Thyroid gland (tissue), 4 donors: Measurements from ENCODE around the gene COL4A4. TPM values are rescaled to one million over a fixed set of nuclear protein-coding genes. Genes with fewer than 3 reads are reported as not detected.

ENCODE experiments used
- DNase-seq, 2 donors: peaks; one replicate each; pipeline ENCODE4 v3.0.0-alpha.2; 2019
- H3K27ac ChIP-seq, 3 donors: fragments of 200-600 bp; sonication (generic); 1 replicate in 2 of 3; 2 replicates in 1 of 3; pipeline ENCODE4 v1.5.1; 2016 to 2019; ENCODE audit warnings: mild to moderate bottlenecking in 1 of 3, moderate library complexity in 1 of 3
- H3K27me3 ChIP-seq: fragments of 200-600 bp; sonication (generic); one replicate; pipeline ENCODE4 v1.5.1; 2019
- H3K36me3 ChIP-seq, 2 donors: fragments of 200-600 bp; sonication (generic); one replicate each; pipeline ENCODE4 v1.5.1; 2016 to 2019
- H3K4me1 ChIP-seq, 2 donors: fragments of 200-600 bp; sonication (generic); one replicate each; pipeline ENCODE4 v1.5.1; 2017 to 2019
- H3K4me3 ChIP-seq, 3 donors: fragments of 200-600 bp; sonication (generic); replicated peaks in 1 of 3; 1 replicate in 2 of 3; 2 replicates in 1 of 3; pipeline ENCODE4 v1.5.1; 2016; ENCODE audit warnings: mild to moderate bottlenecking in 1 of 3
- H3K9me3 ChIP-seq: fragments of 200-600 bp; sonication (generic); one replicate; pipeline ENCODE4 v1.5.1; 2017
- CTCF ChIP-seq, 6 experiments: fragments of 200-600 bp in 3 of 6; fragments of 450-650 bp in 3 of 6; sonication (generic) in 3 of 6; IDR thresholded peaks; one replicate each; pipeline ENCODE4 v1.5.1; 2016 to 2019; ENCODE audit warnings: antibody characterized with exemption in 6 of 6, mild to moderate bottlenecking in 2 of 6, inconsistent platforms in 1 of 6, moderate library complexity in 1 of 6
- POLR2A ChIP-seq, 2 donors: fragments of 450-650 bp; IDR thresholded peaks; one replicate each; pipeline ENCODE4 v1.6.1; 2017; ENCODE audit warnings: antibody characterized with exemption in 2 of 2, mild to moderate bottlenecking in 2 of 2, moderate library complexity in 1 of 2
- WGBS, 2 donors: methylation state at CpG; one replicate each; pipeline ENCODE4 v1.1.5; 2017; 5-methylcytosine and 5-hydroxymethylcytosine counted together
- intact Hi-C: fragments of 100-400 bp; cut with DNase I; formaldehyde crosslinking; loops from one replicate; pipeline ENCODE4 v1.15.1; 2023
- total RNA-seq, 4 donors: library from RNA; depleted of rRNA; stranded (reverse); fragments of >200 nt; gene quantifications; one replicate each; pipeline ENCODE4 v1.2.3, GENCODE V29; 2016

COL4A4 gene
- total RNA-seq, 4 donors from 2014 or later: 16.5 to 41.7 (median 34.2) TPM

GRCh38 chr2:227004482-227004881, 159.5 kb downstream of the COL4A4 start:
- H3K36me3 ChIP-seq: peaks cover 0 to 4% of the 10 kb centered on the region in 2 donors
- TF ChIP-seq POLR2A (IDR thresholded peaks at IDR 0.05) (no peak), CTCF (IDR thresholded peaks at IDR 0.05) (no peak)
- no peak for DNase-seq
- no peaks in the 10 kb centered on the region for H3K9me3 ChIP-seq
- H3K4me3 ChIP-seq: no peak overlapping the region
- intact Hi-C loops: no loop called here
- H3K27me3 ChIP-seq: no peaks in the 10 kb centered on the region
- WGBS, 2 donors: 82 to 86% methylated on average over 6 of the region's 6 CpGs
- no peak overlapping the region for H3K27ac ChIP-seq
- no peaks in the 10 kb centered on the region for H3K4me1 ChIP-seq

GRCh38 chr2:227000123-227000522, 163.9 kb downstream of the COL4A4 start:
- no peak overlapping the region for H3K4me3 ChIP-seq
- intact Hi-C loops: no loop called here
- H3K4me1 ChIP-seq: no peaks in the 10 kb centered on the region
- H3K27ac ChIP-seq: no peak overlapping the region
- DNase-seq: no peak
- H3K36me3 ChIP-seq: peaks cover 2 to 7% of the 10 kb centered on the region in 2 donors
- H3K9me3 ChIP-seq: no peaks in the 10 kb centered on the region
- no peak for TF ChIP-seq POLR2A (IDR thresholded peaks at IDR 0.05)
- TF ChIP-seq CTCF (IDR thresholded peaks at IDR 0.05): no peak
- WGBS, 2 donors: 98 to 100% methylated on average over 2 of the region's 2 CpGs
- no peaks in the 10 kb centered on the region for H3K27me3 ChIP-seq

GRCh38 chr2:226999661-227000060, 164.3 kb downstream of the COL4A4 start:
- TF ChIP-seq CTCF (IDR thresholded peaks at IDR 0.05) (no peak), POLR2A (IDR thresholded peaks at IDR 0.05) (no peak)
- Histone ChIP-seq H3K4me1 (no peaks in the 10 kb centered on the region), H3K27me3 (no peaks in the 10 kb centered on the region), H3K4me3 (no peak overlapping the region), H3K9me3 (no peaks in the 10 kb centered on the region), H3K27ac (no peak overlapping the region), H3K36me3 (peaks cover 2 to 7% of the 10 kb centered on the region in 2 donors)
- 82 to 88% methylated on average over 2 of the region's 2 CpGs for WGBS, 2 donors
- DNase-seq: no peak
- intact Hi-C loops: loop anchor here (10.0 kb wide), 1 partner anchor 1875 kb away; no protein-coding TSS in a partner anchor

GRCh38 chr2:226995625-226996041, 168.4 kb downstream of the COL4A4 start:
- H3K27ac ChIP-seq: no peak overlapping the region
- H3K9me3 ChIP-seq: no peaks in the 10 kb centered on the region
- H3K27me3 ChIP-seq: no peaks in the 10 kb centered on the region
- DNase-seq: peak in 1 of 2 donors; percentile 13
- WGBS, 2 donors: 72 to 90% methylated on average over 15 of the region's 15 CpGs
- intact Hi-C loops: loop anchor here (10.0 kb wide), 1 partner anchor 1871 kb away; no protein-coding TSS in a partner anchor
- TF ChIP-seq CTCF (IDR thresholded peaks at IDR 0.05): no peak
- TF ChIP-seq POLR2A (IDR thresholded peaks at IDR 0.05): no peak
- peaks cover 2 to 7% of the 10 kb centered on the region in 2 donors for H3K36me3 ChIP-seq
- no peak overlapping the region for H3K4me3 ChIP-seq
- no peaks in the 10 kb centered on the region for H3K4me1 ChIP-seq

- no peak overlapping the region for H3K27ac ChIP-seq
- intact Hi-C loops: loop anchor here (10.0 kb wide), 1 partner anchor 1870 kb away; no protein-coding TSS in a partner anchor
- peaks cover 2 to 7% of the 10 kb centered on the region in 2 donors for H3K36me3 ChIP-seq
- no peak overlapping the region for H3K4me3 ChIP-seq
- 92 to 96% methylated on average over 4 of the region's 4 CpGs for WGBS, 2 donors
- no peak for TF ChIP-seq POLR2A (IDR thresholded peaks at IDR 0.05)
- TF ChIP-seq CTCF (IDR thresholded peaks at IDR 0.05): peak in 1 of 6 experiments; percentile 7
- DNase-seq: no peak
- no peaks in the 10 kb centered on the region for H3K27me3 ChIP-seq
- H3K4me1 ChIP-seq: no peaks in the 10 kb centered on the region
- H3K9me3 ChIP-seq: no peaks in the 10 kb centered on the region
Measured at GRCh38 chr2:226994775-226995174, 169.2 kb downstream of the COL4A4 start.
